ENCODE data around the gene HEATR3. TPM values are rescaled to one million over a fixed set of nuclear protein-coding genes. Genes with fewer than 3 reads are reported as not detected.

Gene HEATR3
- total and polyA plus RNA-seq, 2 donors (not counting 1 experiment from before 2014, with no cell fraction given) = 18.0 to 21.0 TPM

GRCh38 chr16:50102051-50102746 lies 36.4 kb downstream of the HEATR3 start:
- H3K4me3 ChIP-seq (ENCODE audit: control extremely low read depth in 1 of 5, extremely low read depth in 1 of 5, insufficient read depth in 1 of 5, low read depth in 2 of 5, low read length in 4 of 5) = no peak overlapping the region
- DNase-seq (no peak), ATAC-seq (ENCODE audit: low read depth) (no peak)
- Mint-ChIP-seq H3K9me3 (ENCODE audit: insufficient read depth) (no peaks in the 10 kb centered on the region), H3K4me3 (no peak overlapping the region), H3K4me1 (no peaks in the 10 kb centered on the region), H3K27ac (no peak overlapping the region), H3K27me3 (no peaks in the 10 kb centered on the region)
- ChIA-PET CTCF (interaction anchor here (0.6 kb wide), 1 partner anchor 109 kb away, joined by 3 read pairs; no protein-coding TSS in a partner anchor), POLR2A (no interaction called here)
- intact Hi-C loops (cut with micrococcal nuclease) = no loop called here
- WGBS (ENCODE audit: insufficient coverage) = 100% methylated on average over 1 of the region's 6 CpGs
- no peak overlapping the region for H3K27ac ChIP-seq (ENCODE audit: low read length in 2 of 2)
- H4K20me1 ChIP-seq (ENCODE audit: control insufficient read depth, insufficient read depth, low read length, poor library complexity, severe bottlenecking) = no peaks in the 10 kb centered on the region
- no peaks in the 10 kb centered on the region for H3K9me3 ChIP-seq (ENCODE audit: control extremely low read depth in 1 of 3, control insufficient read depth in 2 of 3, insufficient read depth in 1 of 3, low read length in 2 of 3)
- peaks cover 9 to 34% of the 10 kb centered on the region in 2 experiments for H3K36me3 ChIP-seq (replicated peaks in 1 of 2; ENCODE audit: control extremely low read depth in 1 of 2, control insufficient read depth in 1 of 2, extremely low read depth in 1 of 2, insufficient read depth in 2 of 2, low read length in 1 of 2)
- TF ChIP-seq EZH2 (IDR thresholded peaks at IDR 0.05; ENCODE audit: borderline replicate concordance, insufficient read depth, low read depth, low read length, poor library complexity, severe bottlenecking) = no peak
- TF ChIP-seq CTCF (IDR thresholded peaks at IDR 0.05) = no peak
- H3K4me1 ChIP-seq (ENCODE audit: control insufficient read depth in 2 of 2, insufficient read depth in 2 of 2, low read length in 2 of 2) = no peaks in the 10 kb centered on the region
- no peaks in the 10 kb centered on the region for H3K27me3 ChIP-seq (replicated peaks in 1 of 4; ENCODE audit: control extremely low read depth in 1 of 4, control insufficient read depth in 3 of 4, insufficient read depth in 4 of 4, low read length in 3 of 4)
- H3K4me2 ChIP-seq (replicated peaks; ENCODE audit: low read depth, low read length, poor library complexity, severe bottlenecking) = no peak overlapping the region
- H2AFZ ChIP-seq (ENCODE audit: insufficient read depth, low read depth, low read length, poor library complexity, severe bottlenecking) = no peak overlapping the region
- no peak overlapping the region for H3K9ac ChIP-seq (ENCODE audit: low read length)
- no peaks in the 10 kb centered on the region for H3K79me2 ChIP-seq (ENCODE audit: control insufficient read depth, insufficient read depth, low read length)

- ChIA-PET POLR2A (no interaction called here), CTCF (no interaction called here)
- intact Hi-C loops (cut with micrococcal nuclease) = no loop called here
- ATAC-seq (ENCODE audit: low read depth) (no peak), DNase-seq (no peak)
- Histone ChIP-seq H3K79me2 (ENCODE audit: control insufficient read depth, insufficient read depth, low read length) (no peaks in the 10 kb centered on the region), H3K36me3 (replicated peaks in 1 of 2; ENCODE audit: control extremely low read depth in 1 of 2, control insufficient read depth in 1 of 2, extremely low read depth in 1 of 2, insufficient read depth in 2 of 2, low read length in 1 of 2) (peaks cover 9 to 35% of the 10 kb centered on the region in 2 experiments), H3K27me3 (replicated peaks in 1 of 4; ENCODE audit: control extremely low read depth in 1 of 4, control insufficient read depth in 3 of 4, insufficient read depth in 4 of 4, low read length in 3 of 4) (no peaks in the 10 kb centered on the region), H2AFZ (ENCODE audit: insufficient read depth, low read depth, low read length, poor library complexity, severe bottlenecking) (no peak overlapping the region), H3K4me1 (ENCODE audit: control insufficient read depth in 2 of 2, insufficient read depth in 2 of 2, low read length in 2 of 2) (no peaks in the 10 kb centered on the region), H3K4me3 (ENCODE audit: control extremely low read depth in 1 of 5, extremely low read depth in 1 of 5, insufficient read depth in 1 of 5, low read depth in 2 of 5, low read length in 4 of 5) (no peak overlapping the region), H3K9ac (ENCODE audit: low read length) (no peak overlapping the region), H4K20me1 (ENCODE audit: control insufficient read depth, insufficient read depth, low read length, poor library complexity, severe bottlenecking) (no peaks in the 10 kb centered on the region), H3K9me3 (ENCODE audit: control extremely low read depth in 1 of 3, control insufficient read depth in 2 of 3, insufficient read depth in 1 of 3, low read length in 2 of 3) (no peaks in the 10 kb centered on the region), H3K27ac (ENCODE audit: low read length in 2 of 2) (no peak overlapping the region), H3K4me2 (replicated peaks; ENCODE audit: low read depth, low read length, poor library complexity, severe bottlenecking) (no peak overlapping the region)
- WGBS (ENCODE audit: insufficient coverage) = 100% methylated on average over 2 of the region's 5 CpGs
- Mint-ChIP-seq H3K4me3 (no peak overlapping the region), H3K9me3 (ENCODE audit: insufficient read depth) (no peaks in the 10 kb centered on the region), H3K27me3 (no peaks in the 10 kb centered on the region), H3K4me1 (no peaks in the 10 kb centered on the region), H3K27ac (no peak overlapping the region)
- TF ChIP-seq EZH2 (IDR thresholded peaks at IDR 0.05; ENCODE audit: borderline replicate concordance, insufficient read depth, low read depth, low read length, poor library complexity, severe bottlenecking) (no peak), CTCF (IDR thresholded peaks at IDR 0.05) (no peak)
Observed at GRCh38 chr16:50103764-50104163, 38.0 kb downstream of the HEATR3 start.
